Cerebellar nuclear complex (tissue), 1 donor: Measurements from ENCODE around the gene RDH14.

Experiments used
- DNase-seq, 2 experiments: peaks; one replicate each; lab custom pipeline; 2025; lab: John Stamatoyannopoulos, UW

RDH14 gene

DNA sequence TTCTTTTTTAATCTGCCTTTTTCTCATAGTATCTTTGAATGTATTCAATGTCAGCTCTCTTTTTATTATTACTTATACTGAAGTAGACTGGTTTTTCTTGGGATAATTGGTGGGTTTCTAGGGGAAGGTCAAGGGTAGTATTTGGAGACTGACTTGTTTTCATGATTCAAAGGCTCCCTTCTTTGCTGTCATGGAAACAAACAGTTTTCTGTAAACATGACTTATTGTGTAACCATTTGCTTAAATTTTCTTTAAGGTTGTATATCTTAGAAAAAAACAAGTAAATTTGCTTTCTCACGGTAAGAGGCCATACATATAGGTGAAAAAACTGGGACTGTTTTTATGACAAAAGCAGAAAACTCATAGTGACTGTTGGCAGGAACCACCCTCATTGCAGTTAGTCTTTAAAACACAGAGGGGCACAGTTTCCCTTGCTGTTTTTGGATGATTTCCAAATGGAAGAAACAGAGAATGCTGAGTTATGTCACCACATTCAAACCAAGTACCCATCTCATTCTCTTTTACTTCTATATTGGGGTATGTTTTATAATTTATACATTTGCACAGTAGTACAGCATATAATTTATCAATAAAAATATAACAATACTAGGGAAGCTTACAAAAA, 5.8 kb upstream of the RDH14 start:
- DNase-seq: no peak

- no peak for DNase-seq
These were observed 288 bp upstream of the RDH14 start for GRCh38 chr2:18560797-18561085.

DNA sequence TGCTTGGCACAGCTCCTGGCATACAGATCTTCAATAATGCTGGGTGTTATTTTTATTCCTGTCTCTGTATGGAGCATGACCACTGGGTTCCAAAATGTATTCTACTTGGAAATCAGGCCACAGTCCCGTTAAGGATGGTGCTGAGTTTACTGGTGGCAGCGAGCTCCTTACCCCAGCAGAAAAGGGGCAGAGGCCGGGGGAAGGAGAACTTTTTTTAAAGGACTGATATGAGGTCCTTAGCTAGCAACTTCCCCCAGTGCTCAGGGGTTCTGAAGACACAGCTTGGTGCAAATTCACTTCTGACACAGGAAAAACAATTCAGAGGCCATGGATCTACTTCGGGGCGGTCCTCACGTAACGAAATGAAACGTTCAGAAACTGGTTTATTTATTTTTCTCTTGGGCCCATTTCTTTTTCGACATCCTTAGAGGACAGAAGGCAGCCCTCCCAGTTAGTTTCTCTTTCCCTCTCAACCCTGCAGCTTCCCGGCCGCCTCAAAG, 872 bp downstream of the RDH14 start:
- no peak for DNase-seq

GRCh38 chr2:18558458-18558857, 2.0 kb downstream of the RDH14 start:
- DNase-seq: no peak

- DNase-seq: no peak
These were observed 3.3 kb downstream of the RDH14 start for GRCh38 chr2:18557121-18557520.

DNA sequence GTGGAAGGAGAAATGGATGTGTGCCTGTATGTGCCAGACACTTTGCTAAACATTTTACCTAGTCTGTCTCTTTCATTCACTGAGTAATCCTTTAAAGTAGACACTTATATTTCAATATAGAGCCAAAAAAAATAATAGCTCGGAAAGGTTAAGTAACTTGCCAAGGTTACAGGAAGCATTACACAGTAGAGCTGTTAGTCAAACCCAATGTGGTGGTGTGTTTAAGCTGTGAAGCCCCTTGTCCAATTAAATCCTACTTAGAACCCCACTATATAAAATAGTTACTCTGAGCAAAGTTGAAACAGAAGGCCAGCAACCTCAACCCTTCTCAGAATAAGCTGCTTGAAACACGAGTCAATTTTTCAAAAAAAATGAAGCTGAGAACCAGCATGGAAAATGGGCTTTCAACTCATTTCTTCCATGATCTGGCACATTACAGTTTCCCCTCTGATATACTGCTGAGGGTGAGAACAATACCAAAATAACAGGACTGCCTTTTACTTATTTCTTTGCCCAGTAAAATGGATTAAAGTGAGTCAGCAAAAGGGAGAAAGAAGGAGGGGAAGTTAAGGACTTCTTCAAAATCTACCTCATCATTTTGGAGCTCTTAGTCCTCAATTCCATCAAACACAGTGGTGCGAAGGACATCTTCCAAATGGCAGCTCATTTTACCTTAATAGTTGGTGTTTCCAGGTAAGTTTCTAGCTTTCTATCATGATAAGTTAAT, 7.9 kb downstream of the RDH14 start:
- no peak for DNase-seq

DNA sequence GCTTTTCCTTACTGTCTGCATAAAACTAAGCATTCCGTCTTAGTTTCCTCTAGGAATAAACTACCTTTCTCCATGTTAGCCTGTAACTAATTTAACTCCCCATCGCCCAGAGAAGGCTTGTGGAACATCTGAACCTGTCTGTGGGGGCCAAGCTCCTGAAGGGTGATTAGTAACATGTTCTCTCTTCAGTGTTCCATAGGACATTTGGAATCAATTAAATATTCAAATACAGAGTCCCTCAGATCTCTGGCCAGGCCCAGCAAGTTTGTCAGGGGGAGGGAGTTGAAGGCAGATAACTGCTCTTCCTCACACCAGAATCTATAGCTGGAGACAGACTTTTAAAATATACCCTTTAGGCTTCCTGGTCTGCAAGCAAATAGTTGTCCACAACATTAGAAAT, 8.8 kb downstream of the RDH14 start:
- no peak for DNase-seq

- no peak for DNase-seq
These were observed 9.3 kb downstream of the RDH14 start for GRCh38 chr2:18551169-18551568.

DNA sequence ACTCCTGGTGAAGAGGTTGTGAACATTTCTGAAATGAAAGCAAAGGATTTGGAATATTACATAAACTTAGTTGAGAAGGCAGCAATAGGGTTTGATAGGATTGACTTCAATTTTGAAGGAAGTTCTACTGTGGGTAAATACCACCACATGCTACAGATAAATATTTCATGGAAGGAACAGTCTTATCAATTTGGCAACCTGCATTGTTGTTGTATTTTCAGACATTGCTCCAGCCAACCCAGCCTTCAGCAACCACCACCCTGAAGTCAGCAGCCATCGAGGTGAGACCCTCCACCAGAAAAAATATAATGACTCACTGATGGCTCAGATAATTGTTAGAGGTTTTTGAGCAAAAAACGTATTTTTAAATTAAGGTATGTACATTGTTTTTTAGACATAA, 10.0 kb downstream of the RDH14 start:
- DNase-seq: no peak

- DNase-seq: no peak
These were observed 11.4 kb downstream of the RDH14 start for GRCh38 chr2:18549083-18549482.

DNA sequence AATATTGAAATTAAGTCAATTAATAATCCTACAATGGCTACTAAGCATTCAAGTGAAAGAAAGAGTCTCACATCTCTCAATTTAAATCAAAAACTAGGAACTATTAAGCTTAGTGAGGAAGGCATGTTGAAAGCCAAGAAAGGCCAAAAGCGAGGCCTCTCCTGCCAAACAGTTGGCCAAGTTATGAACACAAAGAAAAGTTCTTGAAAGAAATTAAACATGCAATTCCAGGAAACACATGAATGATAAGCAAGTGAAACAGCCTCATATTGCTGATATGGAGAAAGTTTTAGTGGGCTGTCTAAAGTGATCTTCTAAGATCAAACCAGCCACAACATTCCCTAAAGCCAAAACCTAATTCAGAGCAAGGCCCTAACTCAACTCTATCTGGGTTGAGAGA, 11.8 kb downstream of the RDH14 start:
- DNase-seq: no peak

DNA sequence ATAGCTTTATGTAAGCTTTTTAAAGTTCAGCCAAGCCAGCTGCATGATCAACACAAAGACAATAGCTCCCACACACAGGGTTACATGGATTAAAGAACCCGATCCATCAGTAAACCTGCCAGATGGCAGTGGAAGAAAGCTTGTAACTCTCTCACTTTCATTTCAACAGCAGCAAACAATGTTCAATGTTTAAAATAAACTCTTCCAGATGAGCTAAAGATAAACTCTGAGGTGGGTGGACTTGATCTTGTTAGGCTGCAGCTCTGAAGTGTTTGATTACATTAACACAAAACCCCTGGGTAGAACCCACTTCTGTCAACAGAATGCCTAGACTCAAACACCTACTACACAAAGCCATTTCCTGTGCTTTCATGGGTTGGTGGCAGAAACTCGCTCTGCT, 13.9 kb downstream of the RDH14 start:
- DNase-seq: no peak

DNA sequence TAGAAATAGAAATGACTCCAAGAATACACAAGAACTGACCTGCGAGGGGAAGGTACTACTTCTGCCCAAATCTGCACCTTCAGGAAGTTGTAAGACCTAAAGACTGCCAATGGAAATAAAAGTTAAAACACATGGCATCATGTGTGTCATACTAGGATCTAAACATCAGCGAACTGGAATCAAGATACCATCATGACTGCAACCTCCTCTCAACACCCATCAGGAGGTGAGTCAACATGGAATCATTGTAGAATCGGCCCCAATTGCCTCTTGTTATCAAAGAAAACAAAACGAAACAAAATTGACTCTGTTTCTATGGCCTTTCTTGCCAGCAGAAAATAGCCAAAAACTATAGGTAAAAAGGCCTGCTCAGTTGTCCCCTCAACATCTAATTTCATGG, 15.1 kb downstream of the RDH14 start:
- no peak for DNase-seq

- no peak for DNase-seq
These were observed 16.3 kb downstream of the RDH14 start for GRCh38 chr2:18544171-18544570.

DNA sequence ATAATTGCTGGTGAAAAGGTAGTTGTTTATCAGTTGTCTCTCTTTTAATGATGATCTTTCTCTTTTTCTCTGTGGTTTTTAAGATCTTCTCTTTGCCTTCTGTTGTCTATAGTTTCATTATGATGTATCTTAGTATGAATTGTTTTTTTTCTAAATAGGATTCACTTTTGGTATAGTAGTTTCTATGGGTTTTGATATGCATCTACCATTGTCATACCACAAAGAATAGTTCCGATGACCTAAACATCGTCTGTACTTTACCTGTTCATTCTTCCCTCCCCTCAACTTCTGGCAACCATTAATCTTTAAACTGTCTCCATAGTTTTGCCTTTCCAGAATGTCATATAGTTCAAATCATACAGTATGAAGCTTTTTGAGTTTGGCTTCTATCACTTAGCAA, 19.6 kb downstream of the RDH14 start:
- no peak for DNase-seq

DNA sequence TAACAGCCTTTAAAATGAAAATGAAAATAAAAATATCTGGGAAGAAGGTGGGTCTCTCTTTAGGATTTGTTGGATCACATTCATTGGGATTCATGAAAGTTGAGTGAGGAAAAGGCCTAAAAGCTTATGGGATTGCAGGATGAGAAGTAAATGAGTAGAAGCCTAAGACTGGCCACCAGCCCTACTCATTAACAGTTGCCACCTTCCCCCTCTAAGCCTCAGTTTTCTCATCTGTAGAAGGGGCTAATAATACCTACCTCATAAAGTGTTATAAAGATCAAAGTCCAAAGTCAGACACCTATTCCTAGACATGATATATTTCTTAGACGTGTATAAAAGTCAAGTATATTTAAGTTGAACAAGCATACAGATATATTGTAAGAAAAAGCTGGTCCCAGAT, 23.8 kb downstream of the RDH14 start:
- DNase-seq: no peak

- no peak for DNase-seq
These were observed 24.4 kb downstream of the RDH14 start for GRCh38 chr2:18536100-18536499.

GRCh38 chr2:18531194-18531593, 29.3 kb downstream of the RDH14 start:
- no peak for DNase-seq

- DNase-seq: no peak
These were observed 32.6 kb downstream of the RDH14 start for GRCh38 chr2:18527822-18528221.

GRCh38 chr2:18527326-18527725, 33.1 kb downstream of the RDH14 start:
- DNase-seq: no peak

DNA sequence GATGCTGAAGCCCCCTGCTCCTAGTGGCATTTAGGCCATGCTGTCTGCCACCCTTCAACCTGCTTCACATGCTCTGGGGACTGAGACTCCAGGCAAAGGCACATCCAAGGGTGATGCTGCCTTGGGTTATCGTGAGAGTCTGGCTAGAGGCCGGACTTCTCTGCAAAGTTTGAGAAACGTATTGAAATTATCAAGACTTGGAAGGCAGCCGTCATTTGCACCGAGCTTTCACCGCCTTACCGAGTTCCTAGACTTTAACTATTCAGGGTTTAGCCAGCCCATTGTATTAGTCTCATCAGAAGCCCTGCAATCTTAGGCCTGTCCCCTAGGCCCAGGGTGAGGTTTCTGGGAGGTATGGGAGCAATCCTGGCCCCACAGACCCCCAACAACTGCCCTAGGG, 34.0 kb downstream of the RDH14 start:
- DNase-seq: no peak

- no peak for DNase-seq
These were observed 34.6 kb downstream of the RDH14 start for GRCh38 chr2:18525852-18526251.

DNA sequence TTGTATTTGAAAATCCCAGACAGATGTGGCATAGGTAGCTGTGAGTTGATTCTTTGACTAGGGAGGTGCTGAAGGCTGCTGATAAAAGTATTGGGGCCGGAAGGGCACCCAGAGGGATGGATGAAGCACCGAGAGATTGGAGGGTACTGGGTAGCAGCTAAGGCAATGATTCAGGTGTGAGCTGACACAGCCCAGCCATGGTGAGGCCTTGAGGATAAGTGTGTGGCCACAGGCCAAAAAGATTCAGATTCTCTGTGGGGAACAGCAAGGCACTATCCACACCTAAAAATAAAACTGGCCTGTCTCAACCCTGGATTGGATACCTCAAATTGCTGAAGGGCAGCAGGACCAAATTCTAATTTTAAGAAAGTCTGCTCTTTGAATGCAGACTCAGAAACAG, 35.2 kb downstream of the RDH14 start:
- DNase-seq: no peak

DNA sequence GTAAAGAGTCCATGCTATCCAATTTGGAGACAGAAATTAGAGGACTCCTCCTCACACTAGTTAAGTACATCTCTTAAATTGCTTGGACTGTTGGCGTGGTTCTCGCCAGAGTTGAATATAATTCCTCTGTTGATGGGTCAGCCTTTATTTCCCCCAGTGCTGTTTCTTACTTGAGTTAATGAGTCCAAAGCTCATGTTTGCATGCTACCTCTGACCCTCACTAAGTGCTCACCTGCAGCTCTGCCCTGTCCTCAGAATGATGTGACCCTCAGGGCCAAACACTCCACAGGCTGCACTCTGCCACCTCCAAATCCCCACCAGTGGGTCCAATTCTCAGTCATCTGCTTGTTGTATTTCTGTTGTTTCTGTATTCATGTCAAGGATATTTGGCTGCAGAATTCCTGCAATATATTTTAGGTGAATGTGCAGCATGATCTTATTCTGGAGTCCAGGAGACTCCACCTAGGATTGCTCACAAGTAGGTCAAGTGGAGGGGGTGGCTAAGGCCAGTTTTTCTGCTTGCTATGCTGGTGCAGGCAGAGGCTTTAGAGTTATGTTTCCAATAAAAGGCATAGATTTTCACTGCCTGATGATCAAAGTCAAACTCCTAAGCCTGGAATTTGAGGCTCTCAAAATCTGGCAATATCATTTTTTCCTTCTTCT, 37.8 kb downstream of the RDH14 start:
- no peak for DNase-seq
